ENCODE results near the gene ACACA.

DNA sequence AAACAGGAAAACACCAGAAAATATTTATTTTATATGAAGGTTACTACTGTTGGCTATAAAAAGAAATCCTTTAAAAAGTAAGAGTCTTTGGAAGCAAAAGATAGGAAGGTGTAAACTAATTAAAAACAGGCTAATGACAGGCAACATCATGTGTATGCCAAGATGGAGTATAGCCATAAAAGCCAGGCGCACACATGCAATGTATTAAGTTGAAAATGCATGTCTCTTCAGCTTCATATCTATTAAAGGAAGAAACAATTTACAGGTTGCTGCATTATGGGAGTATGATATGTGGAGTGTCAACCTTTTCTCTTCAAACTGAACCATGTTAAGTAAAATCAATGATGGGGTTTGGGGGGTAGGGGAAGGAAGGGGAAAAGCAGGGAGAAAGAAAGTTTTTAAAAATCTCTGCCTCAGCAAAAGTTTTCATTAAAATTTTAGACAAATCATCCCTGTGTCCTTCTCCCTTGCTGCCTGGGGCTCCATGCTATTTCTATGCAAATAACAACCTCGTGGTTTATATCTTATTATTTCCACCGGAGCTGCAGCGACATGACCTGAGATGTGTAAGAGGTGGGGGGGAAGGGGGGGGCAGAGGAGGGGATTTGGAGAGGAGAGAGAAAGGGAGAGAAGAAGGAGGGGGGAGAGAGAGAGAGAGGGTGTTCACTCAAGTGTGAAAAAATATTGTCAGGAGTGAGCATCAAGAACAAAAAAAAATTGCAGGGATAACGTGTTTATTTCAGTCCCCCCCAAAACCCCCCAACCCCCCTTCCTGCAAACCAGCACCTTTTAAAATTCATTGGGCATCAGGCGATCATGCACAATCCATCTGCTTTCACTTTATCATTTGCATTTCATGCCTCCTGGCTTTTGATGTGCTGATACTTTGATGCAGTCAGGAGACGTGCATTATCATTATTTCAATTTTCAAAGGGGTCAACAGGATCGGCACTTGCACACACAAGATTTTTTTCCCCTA is 260.3 kb downstream of the ACACA start:
- TF ChIP-seq, protein P1, sequence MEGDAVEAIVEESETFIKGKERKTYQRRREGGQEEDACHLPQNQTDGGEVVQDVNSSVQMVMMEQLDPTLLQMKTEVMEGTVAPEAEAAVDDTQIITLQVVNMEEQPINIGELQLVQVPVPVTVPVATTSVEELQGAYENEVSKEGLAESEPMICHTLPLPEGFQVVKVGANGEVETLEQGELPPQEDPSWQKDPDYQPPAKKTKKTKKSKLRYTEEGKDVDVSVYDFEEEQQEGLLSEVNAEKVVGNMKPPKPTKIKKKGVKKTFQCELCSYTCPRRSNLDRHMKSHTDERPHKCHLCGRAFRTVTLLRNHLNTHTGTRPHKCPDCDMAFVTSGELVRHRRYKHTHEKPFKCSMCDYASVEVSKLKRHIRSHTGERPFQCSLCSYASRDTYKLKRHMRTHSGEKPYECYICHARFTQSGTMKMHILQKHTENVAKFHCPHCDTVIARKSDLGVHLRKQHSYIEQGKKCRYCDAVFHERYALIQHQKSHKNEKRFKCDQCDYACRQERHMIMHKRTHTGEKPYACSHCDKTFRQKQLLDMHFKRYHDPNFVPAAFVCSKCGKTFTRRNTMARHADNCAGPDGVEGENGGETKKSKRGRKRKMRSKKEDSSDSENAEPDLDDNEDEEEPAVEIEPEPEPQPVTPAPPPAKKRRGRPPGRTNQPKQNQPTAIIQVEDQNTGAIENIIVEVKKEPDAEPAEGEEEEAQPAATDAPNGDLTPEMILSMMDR (IDR thresholded peaks at IDR 0.05; ENCODE audit: low read length): no peak
- TF ChIP-seq EZH2 (optimal IDR thresholded peaks at IDR 0.05; ENCODE audit: low read depth, low read length): no peak
- no peak for TF ChIP-seq EZH2phosphoT487 (IDR thresholded peaks at IDR 0.05; ENCODE audit: low read length)

Measured in MM.1S (cell line).